Measurements from ENCODE around the gene URB2. TPM values are rescaled to one million over a fixed set of nuclear protein-coding genes. Genes with fewer than 3 reads are reported as not detected.
A peak's percentile ranks its signal among the peaks of the same experiment; 100 is the strongest.

URB2 gene
- total RNA-seq, 1 donor from 2014 or later: 9.0 TPM

DNA sequence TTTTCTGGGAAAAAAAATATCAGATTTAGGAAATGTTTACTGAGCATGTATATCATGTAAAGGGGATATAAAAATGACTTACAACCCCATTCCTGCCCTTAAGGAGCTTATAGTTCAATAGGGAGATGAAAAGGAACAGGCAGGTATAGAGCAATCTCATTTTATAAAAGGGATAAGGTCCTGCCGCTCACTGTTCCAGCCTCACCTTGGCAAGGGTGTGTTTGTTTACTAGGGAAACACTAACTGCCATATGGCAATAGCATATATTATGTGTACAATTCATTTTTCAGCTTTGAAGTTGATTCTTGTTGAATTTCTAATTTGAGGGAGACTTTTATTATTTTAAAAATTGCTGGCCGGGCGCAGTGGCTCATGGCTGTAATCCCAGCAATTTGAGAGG lies 25.5 kb downstream of the URB2 start:
- H3K4me3 Mint-ChIP-seq (ENCODE audit: unreplicated experiment): no peak overlapping the region
- DNase-seq: no peak
- TF ChIP-seq, protein P1, sequence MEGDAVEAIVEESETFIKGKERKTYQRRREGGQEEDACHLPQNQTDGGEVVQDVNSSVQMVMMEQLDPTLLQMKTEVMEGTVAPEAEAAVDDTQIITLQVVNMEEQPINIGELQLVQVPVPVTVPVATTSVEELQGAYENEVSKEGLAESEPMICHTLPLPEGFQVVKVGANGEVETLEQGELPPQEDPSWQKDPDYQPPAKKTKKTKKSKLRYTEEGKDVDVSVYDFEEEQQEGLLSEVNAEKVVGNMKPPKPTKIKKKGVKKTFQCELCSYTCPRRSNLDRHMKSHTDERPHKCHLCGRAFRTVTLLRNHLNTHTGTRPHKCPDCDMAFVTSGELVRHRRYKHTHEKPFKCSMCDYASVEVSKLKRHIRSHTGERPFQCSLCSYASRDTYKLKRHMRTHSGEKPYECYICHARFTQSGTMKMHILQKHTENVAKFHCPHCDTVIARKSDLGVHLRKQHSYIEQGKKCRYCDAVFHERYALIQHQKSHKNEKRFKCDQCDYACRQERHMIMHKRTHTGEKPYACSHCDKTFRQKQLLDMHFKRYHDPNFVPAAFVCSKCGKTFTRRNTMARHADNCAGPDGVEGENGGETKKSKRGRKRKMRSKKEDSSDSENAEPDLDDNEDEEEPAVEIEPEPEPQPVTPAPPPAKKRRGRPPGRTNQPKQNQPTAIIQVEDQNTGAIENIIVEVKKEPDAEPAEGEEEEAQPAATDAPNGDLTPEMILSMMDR (IDR thresholded peaks at IDR 0.05; ENCODE audit: partially characterized antibody, unreplicated experiment): no peak
- no peaks in the 10 kb centered on the region for H3K9me3 Mint-ChIP-seq (ENCODE audit: unreplicated experiment)
- no peak overlapping the region for H3K27ac Mint-ChIP-seq (ENCODE audit: unreplicated experiment)
- H3K4me1 Mint-ChIP-seq (ENCODE audit: low read depth, unreplicated experiment): no peaks in the 10 kb centered on the region
- H3K27me3 Mint-ChIP-seq (ENCODE audit: unreplicated experiment): no peaks in the 10 kb centered on the region
- no peaks in the 10 kb centered on the region for H3K36me3 Mint-ChIP-seq (ENCODE audit: unreplicated experiment)

DNA sequence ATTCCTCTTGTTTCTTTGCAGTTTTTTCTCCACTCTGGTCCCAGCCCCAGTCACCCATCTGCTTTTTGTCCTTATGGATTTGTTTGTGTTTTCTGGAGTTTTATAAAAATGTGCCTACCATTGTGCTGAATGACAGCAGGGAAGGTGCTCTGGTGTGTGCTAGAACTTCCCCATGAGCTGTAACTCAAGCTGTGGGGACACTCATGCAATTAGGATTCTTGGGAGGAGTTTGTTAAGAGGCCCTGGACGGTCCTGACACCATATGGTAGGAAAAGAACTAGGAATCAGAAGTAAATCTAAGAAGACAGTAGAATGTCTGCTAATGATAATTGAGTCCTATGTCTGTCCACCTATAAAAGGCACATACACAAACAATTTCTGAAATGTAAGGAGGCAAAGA lies 27.4 kb downstream of the URB2 start:
- TF ChIP-seq, protein P1 (IDR thresholded peaks at IDR 0.05; ENCODE audit: partially characterized antibody, unreplicated experiment): no peak
- H3K4me1 Mint-ChIP-seq (ENCODE audit: low read depth, unreplicated experiment): no peaks in the 10 kb centered on the region
- no peak overlapping the region for H3K4me3 Mint-ChIP-seq (ENCODE audit: unreplicated experiment)
- H3K27me3 Mint-ChIP-seq (ENCODE audit: unreplicated experiment): no peaks in the 10 kb centered on the region
- H3K36me3 Mint-ChIP-seq (ENCODE audit: unreplicated experiment): no peaks in the 10 kb centered on the region
- no peak for DNase-seq
- no peak overlapping the region for H3K27ac Mint-ChIP-seq (ENCODE audit: unreplicated experiment)
- no peaks in the 10 kb centered on the region for H3K9me3 Mint-ChIP-seq (ENCODE audit: unreplicated experiment)

DNA sequence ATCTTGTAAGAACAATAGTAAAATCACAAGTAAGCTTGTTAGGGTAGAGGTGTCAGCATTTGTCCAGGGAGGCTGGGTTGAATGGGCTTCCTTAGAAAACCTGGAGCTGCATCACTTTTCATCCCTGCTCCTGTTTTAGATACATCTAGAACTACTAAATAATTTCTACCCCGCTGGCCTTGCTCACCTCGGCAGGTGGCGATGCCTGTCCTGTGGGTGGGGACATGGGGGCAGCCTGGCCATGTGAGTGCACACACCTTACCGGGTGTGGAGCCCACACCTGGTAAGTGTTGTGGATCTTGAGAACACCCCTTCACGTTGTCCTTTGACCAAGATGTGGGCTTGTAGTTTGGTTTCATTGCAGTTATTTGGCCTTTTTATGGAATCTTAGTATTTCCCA lies 29.7 kb downstream of the URB2 start:
- no peaks in the 10 kb centered on the region for H3K27me3 Mint-ChIP-seq (ENCODE audit: unreplicated experiment)
- no peaks in the 10 kb centered on the region for H3K36me3 Mint-ChIP-seq (ENCODE audit: unreplicated experiment)
- TF ChIP-seq, protein P1 (IDR thresholded peaks at IDR 0.05; ENCODE audit: partially characterized antibody, unreplicated experiment): no peak

DNA sequence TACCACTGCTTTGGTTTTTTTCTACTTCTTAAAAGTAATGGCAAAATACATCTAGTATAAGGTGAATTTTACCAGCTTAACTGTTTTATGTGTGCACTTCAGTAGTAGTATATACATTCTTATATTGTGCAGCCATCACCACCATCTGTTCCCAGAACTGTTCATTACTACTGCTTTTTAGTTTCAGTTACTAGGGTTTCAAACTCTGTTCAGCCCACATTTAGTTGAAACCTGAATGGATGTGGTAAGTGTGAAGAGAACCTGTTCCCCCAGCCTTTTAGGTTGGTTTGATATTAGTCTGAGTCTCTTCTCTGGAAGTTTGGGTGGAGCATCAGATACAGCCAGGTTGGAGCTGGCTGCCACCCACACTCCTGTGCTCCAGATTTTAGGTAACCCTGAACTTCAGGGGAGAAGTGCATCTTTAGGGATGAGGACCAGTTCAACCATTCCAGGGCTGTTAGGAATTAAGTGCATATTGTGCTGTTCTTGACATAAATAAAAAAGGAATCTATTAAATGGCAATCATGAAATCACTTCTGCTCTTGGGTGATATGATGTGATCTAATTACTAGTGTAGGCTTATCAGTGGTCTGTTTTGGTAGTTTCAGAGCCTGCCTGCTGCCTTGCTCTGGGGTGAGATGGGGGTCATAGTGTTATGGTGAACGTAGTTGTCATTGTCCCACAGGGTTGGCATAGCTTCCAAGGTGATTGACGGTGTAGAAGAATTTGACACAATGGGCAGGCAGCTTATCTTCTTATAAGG lies 32.1 kb downstream of the URB2 start:
- Mint-ChIP-seq H3K27me3 (ENCODE audit: unreplicated experiment) (no peaks in the 10 kb centered on the region), H3K4me3 (ENCODE audit: unreplicated experiment) (no peak overlapping the region), H3K27ac (ENCODE audit: unreplicated experiment) (no peak overlapping the region), H3K9me3 (ENCODE audit: unreplicated experiment) (no peaks in the 10 kb centered on the region), H3K4me1 (ENCODE audit: low read depth, unreplicated experiment) (no peaks in the 10 kb centered on the region), H3K36me3 (ENCODE audit: unreplicated experiment) (no peaks in the 10 kb centered on the region)
- DNase-seq: no peak
- TF ChIP-seq, protein P1 (IDR thresholded peaks at IDR 0.05; ENCODE audit: partially characterized antibody, unreplicated experiment): no peak

More for the DNA sequence above, 29.7 kb downstream of the URB2 start:
- H3K9me3 Mint-ChIP-seq (ENCODE audit: unreplicated experiment): no peaks in the 10 kb centered on the region
- no peak overlapping the region for H3K27ac Mint-ChIP-seq (ENCODE audit: unreplicated experiment)
- H3K4me3 Mint-ChIP-seq (ENCODE audit: unreplicated experiment): no peak overlapping the region
- H3K4me1 Mint-ChIP-seq (ENCODE audit: low read depth, unreplicated experiment): no peaks in the 10 kb centered on the region
- no peak for DNase-seq

DNA sequence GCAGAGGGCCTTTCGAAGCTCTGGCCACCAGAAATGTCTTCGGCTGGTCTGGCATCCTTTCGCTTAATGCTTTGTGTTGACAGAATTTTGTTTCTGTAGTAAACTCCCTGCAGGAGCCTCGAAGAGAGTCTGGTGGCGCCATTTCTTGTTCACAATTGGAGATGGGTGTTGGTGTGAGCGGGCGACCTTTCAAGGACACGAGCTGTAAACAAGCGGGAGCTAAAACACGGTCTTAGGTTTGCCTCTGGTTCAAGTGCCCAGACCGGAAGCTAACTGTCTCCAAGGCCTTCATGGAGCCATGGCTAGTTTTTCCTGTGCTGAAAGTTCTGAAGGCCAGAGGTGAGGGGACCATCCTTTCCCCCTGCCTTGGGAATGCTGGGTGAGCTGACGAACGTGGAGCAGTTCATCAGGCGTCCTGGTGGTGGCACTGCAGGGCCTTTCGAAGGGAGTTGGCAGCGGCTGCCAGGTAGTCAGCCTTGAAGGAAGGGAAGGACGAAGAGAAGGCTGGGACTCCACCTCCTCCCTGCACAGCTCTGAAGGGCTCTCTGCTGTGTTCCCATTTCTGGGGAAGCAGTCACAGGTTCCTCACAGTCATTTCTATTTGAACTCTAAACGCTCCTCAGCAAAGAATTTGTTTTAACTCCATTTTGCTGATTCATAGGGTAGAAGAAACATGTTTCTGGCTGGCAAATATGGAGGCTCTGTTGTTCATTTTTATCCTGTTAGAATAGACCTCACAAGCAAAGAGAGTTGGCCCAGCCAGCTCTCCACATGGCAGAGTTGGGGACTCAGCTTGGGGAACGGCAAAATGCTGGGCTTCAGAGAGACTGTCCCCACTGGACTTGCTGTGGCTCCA lies 35.2 kb downstream of the URB2 start:
- Mint-ChIP-seq H3K9me3 (ENCODE audit: unreplicated experiment) (no peaks in the 10 kb centered on the region), H3K4me1 (ENCODE audit: low read depth, unreplicated experiment) (no peaks in the 10 kb centered on the region), H3K27ac (ENCODE audit: unreplicated experiment) (no peak overlapping the region), H3K36me3 (ENCODE audit: unreplicated experiment) (no peaks in the 10 kb centered on the region), H3K4me3 (ENCODE audit: unreplicated experiment) (no peak overlapping the region), H3K27me3 (ENCODE audit: unreplicated experiment) (no peaks in the 10 kb centered on the region)
- TF ChIP-seq, protein P1 (IDR thresholded peaks at IDR 0.05; ENCODE audit: partially characterized antibody, unreplicated experiment): peak; percentile 83
- peak; percentile 92 for DNase-seq

Data from glutamatergic neuron (in vitro differentiated cells).